ENCODE data around the gene SAG.

SAG gene

DNA sequence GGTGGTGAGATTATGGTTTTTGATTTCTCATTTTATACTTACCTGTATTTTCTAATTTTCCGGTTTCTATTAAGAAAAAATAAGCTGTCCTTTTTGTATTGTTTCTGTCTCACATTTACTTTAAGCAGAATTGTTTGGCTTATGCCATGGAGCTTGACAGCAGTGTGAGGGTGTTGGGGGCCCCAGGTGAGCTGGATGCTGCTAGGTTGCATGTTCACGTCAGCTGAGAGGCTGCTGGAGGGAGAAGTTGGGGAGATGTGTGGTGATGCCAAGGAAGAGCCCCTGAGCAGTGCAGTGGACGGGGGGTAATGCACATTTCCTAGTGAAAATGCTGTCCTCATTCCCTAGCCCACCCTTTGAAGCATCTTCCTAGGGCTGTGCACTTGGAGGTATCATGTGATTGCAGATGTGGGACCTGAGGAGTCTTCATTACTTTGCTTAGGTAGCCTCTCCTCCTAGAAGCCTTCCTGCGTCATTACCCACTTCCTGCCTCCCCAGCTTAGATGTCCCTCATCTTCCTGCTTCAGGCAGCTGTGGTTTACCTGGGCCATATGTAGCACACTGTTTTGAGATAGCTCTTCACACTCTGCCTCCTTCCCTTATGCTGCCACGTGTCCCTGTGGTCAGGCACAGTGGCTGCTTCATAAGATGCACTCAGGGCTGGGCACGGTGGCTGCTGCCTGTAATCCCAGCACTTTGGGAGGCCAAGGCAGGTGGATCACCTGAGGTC, 39.9 kb upstream of the SAG start:
- Histone ChIP-seq H3K27ac (no peak overlapping the region), H3K4me1 (no peaks in the 10 kb centered on the region), H3K9me3 (no peaks in the 10 kb centered on the region), H3K27me3 (no peaks in the 10 kb centered on the region), H3K36me3 (peaks cover 59 to 97% (median 95%) of the 10 kb centered on the region in 3 donors), H3K4me3 (no peak overlapping the region)
- intact Hi-C loops (cut with DNase I; ENCODE audit: low total_unique reads), result no loop called here
- TF ChIP-seq, protein P1, sequence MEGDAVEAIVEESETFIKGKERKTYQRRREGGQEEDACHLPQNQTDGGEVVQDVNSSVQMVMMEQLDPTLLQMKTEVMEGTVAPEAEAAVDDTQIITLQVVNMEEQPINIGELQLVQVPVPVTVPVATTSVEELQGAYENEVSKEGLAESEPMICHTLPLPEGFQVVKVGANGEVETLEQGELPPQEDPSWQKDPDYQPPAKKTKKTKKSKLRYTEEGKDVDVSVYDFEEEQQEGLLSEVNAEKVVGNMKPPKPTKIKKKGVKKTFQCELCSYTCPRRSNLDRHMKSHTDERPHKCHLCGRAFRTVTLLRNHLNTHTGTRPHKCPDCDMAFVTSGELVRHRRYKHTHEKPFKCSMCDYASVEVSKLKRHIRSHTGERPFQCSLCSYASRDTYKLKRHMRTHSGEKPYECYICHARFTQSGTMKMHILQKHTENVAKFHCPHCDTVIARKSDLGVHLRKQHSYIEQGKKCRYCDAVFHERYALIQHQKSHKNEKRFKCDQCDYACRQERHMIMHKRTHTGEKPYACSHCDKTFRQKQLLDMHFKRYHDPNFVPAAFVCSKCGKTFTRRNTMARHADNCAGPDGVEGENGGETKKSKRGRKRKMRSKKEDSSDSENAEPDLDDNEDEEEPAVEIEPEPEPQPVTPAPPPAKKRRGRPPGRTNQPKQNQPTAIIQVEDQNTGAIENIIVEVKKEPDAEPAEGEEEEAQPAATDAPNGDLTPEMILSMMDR (IDR thresholded peaks at IDR 0.05), result no peak
- DNase-seq, result no peak

DNA sequence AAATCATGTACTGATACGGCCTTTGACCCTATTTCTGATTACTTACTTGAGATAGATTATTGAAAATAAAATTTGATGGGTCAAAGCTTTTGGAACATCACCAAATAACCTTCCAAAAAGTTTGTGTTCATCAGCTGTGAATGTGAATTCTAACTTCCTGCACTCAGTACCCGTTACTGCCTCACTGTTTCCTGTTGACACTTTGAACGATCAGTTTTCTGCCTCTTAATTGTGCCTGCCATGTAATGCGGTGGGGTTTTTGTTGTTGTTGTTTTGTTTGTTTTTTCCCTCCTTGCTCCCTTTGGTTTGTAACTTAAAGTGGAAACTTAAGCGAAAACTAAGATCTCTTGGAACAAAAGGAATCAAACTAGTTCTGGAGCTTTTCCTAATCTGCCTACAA, 37.2 kb upstream of the SAG start:
- DNase-seq, result no peak
- Histone ChIP-seq H3K36me3 (peaks cover 59 to 95% (median 93%) of the 10 kb centered on the region in 3 donors), H3K27me3 (no peaks in the 10 kb centered on the region), H3K4me3 (no peak overlapping the region), H3K27ac (no peak overlapping the region), H3K4me1 (no peaks in the 10 kb centered on the region), H3K9me3 (no peaks in the 10 kb centered on the region)
- TF ChIP-seq, protein P1 (IDR thresholded peaks at IDR 0.05), result no peak
- intact Hi-C loops (cut with DNase I; ENCODE audit: low total_unique reads), result loop anchor here (10.0 kb wide), 1 partner anchor 174 kb away; no protein-coding TSS in a partner anchor

DNA sequence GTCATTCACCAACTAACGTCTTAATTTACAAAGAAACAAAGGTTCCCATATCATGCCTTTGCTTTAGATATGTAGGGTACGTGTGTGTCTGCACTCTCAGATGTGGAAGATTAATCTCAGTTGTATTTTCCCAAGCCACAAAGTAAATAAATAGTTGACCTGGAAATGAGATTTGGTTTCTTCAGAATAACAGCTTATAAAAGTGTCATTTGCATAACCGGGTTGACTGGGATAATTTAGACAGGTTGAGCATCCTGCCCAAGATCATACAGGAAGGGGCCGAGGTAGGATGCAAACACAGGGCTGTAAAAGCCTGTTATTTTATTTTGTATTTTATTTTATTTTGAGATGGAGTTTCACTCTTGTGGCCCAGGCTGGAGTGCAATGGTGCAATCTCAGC, 36.7 kb upstream of the SAG start:
- Histone ChIP-seq H3K4me1 (no peaks in the 10 kb centered on the region), H3K9me3 (no peaks in the 10 kb centered on the region), H3K36me3 (peaks cover 59 to 95% (median 93%) of the 10 kb centered on the region in 3 donors), H3K27me3 (no peaks in the 10 kb centered on the region), H3K27ac (no peak overlapping the region), H3K4me3 (no peak overlapping the region)
- no peak for DNase-seq
- TF ChIP-seq, protein P1 (IDR thresholded peaks at IDR 0.05), result no peak
- intact Hi-C loops (cut with DNase I; ENCODE audit: low total_unique reads), result loop anchor here (10.0 kb wide), 1 partner anchor 174 kb away; no protein-coding TSS in a partner anchor

DNA sequence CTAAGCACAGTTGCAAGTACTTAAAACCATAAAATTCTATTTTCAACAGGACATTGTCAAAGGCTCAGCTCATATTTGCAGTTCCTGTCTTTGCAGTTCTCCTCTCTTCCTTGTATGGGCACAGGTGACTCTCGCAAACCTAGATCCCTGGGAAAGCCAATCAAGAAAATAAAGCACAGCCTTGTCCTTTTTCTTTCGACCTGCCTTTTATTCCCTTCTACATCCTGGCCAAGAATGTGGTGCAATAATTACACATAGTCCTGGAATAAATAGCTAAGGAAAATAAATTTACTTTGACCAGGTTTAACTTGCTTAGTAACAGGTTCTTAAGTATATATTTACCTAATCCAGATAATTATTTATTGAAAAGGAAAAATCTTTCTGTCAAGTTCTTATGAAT, 35.9 kb upstream of the SAG start:
- intact Hi-C loops (cut with DNase I; ENCODE audit: low total_unique reads), result loop anchor here (10.0 kb wide), 1 partner anchor 173 kb away; no protein-coding TSS in a partner anchor
- peaks cover 59 to 95% (median 93%) of the 10 kb centered on the region in 3 donors for H3K36me3 ChIP-seq

DNA sequence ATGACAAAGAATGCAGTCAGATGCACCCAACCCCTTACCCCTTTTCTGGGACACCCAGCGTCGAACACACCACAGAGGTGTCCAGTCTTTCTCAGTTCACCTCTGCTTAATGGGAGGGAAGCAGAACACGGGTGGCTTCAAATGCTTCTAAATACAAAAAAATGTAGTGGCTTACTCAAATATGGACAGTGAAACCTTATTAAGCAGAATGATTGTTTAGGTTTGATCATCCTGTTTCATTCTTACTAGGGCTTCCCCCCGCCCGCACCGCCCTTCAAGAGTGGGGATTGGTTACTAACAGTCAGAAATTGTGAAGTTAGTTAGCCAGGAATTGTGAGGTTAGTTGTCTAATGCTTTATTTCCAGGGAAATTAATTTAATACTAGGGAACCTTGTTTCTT, 34.5 kb upstream of the SAG start:
- Histone ChIP-seq H3K4me1 (no peaks in the 10 kb centered on the region), H3K4me3 (no peak overlapping the region), H3K9me3 (no peaks in the 10 kb centered on the region), H3K36me3 (peaks cover 68 to 95% (median 93%) of the 10 kb centered on the region in 3 donors), H3K27me3 (no peaks in the 10 kb centered on the region), H3K27ac (no peak overlapping the region)
- DNase-seq, result no peak
- intact Hi-C loops (cut with DNase I; ENCODE audit: low total_unique reads), result loop anchor here (10.0 kb wide), 1 partner anchor 172 kb away; no protein-coding TSS in a partner anchor
- TF ChIP-seq, protein P1 (IDR thresholded peaks at IDR 0.05), result no peak

More for the DNA sequence above, 35.9 kb upstream of the SAG start:
- no peak overlapping the region for H3K27ac ChIP-seq
- H3K4me1 ChIP-seq, result no peaks in the 10 kb centered on the region
- no peak for DNase-seq
- TF ChIP-seq, protein P1 (IDR thresholded peaks at IDR 0.05), result no peak
- H3K4me3 ChIP-seq, result no peak overlapping the region
- no peaks in the 10 kb centered on the region for H3K27me3 ChIP-seq
- no peaks in the 10 kb centered on the region for H3K9me3 ChIP-seq

All from tibial artery (tissue), 4 donors.